ENCODE results near the gene PRTG.

Gene PRTG

GRCh38 chr15:55750706-55751105 lies 7.8 kb upstream of the PRTG start:
- no peak for ATAC-seq
- no peak for TF ChIP-seq ZC3H10 (CRISPR knock-in tag; IDR thresholded peaks at IDR 0.05)
- TF ChIP-seq TOX (CRISPR knock-in tag; IDR thresholded peaks at IDR 0.05; ENCODE audit: borderline replicate concordance) = no peak
- TF ChIP-seq ZNF8 (CRISPR knock-in tag; IDR thresholded peaks at IDR 0.05) = no peak
- TF ChIP-seq RARB (CRISPR knock-in tag; IDR thresholded peaks at IDR 0.05) = no peak
- no peak for TF ChIP-seq ZNF70 (CRISPR knock-in tag; IDR thresholded peaks at IDR 0.05)
- TF ChIP-seq ESRRG (CRISPR knock-in tag; IDR thresholded peaks at IDR 0.05) = no peak
- no peak for TF ChIP-seq ARNTL (CRISPR knock-in tag; IDR thresholded peaks at IDR 0.05; ENCODE audit: borderline replicate concordance, low read depth)
- no peak for TF ChIP-seq BACH2 (CRISPR knock-in tag; IDR thresholded peaks at IDR 0.05; ENCODE audit: borderline replicate concordance)
- TF ChIP-seq PPARA (CRISPR knock-in tag; IDR thresholded peaks at IDR 0.05; ENCODE audit: borderline replicate concordance) = no peak
- TF ChIP-seq ZNF565 (CRISPR knock-in tag; conservative IDR thresholded peaks at IDR 0.05; ENCODE audit: low read depth) = no peak
- TF ChIP-seq PATZ1 (CRISPR knock-in tag; IDR thresholded peaks at IDR 0.05; ENCODE audit: borderline replicate concordance) = no peak
- no peak for TF ChIP-seq ISL1 (CRISPR knock-in tag; IDR thresholded peaks at IDR 0.05)

- no peak for ATAC-seq
- TF ChIP-seq ESRRG (CRISPR knock-in tag; IDR thresholded peaks at IDR 0.05) (no peak), PPARA (CRISPR knock-in tag; IDR thresholded peaks at IDR 0.05; ENCODE audit: borderline replicate concordance) (no peak), ZNF565 (CRISPR knock-in tag; conservative IDR thresholded peaks at IDR 0.05; ENCODE audit: low read depth) (no peak), ZNF70 (CRISPR knock-in tag; IDR thresholded peaks at IDR 0.05) (no peak), ARNTL (CRISPR knock-in tag; IDR thresholded peaks at IDR 0.05; ENCODE audit: borderline replicate concordance, low read depth) (no peak), OSR1 (CRISPR knock-in tag; IDR thresholded peaks at IDR 0.05) (no peak)
These were observed 1.0 kb upstream of the PRTG start for GRCh38 chr15:55743729-55744655.

GRCh38 chr15:55742498-55742926 lies 440 bp downstream of the PRTG start:
- TF ChIP-seq ZNF565 (CRISPR knock-in tag; conservative IDR thresholded peaks at IDR 0.05; ENCODE audit: low read depth) (no peak), ARNTL (CRISPR knock-in tag; IDR thresholded peaks at IDR 0.05; ENCODE audit: borderline replicate concordance, low read depth) (no peak), CSDC2 (CRISPR knock-in tag; IDR thresholded peaks at IDR 0.05) (no peak), ISL1 (CRISPR knock-in tag; IDR thresholded peaks at IDR 0.05) (no peak), TCF4 (CRISPR knock-in tag; IDR thresholded peaks at IDR 0.05; ENCODE audit: borderline replicate concordance) (no peak), GLIS3 (CRISPR knock-in tag; IDR thresholded peaks at IDR 0.05) (no peak), ESRRG (CRISPR knock-in tag; IDR thresholded peaks at IDR 0.05) (no peak), TOX (CRISPR knock-in tag; IDR thresholded peaks at IDR 0.05; ENCODE audit: borderline replicate concordance) (no peak), ZFP3 (CRISPR knock-in tag; IDR thresholded peaks at IDR 0.05) (no peak), ZNF70 (CRISPR knock-in tag; IDR thresholded peaks at IDR 0.05) (no peak), CSRNP3 (CRISPR knock-in tag; IDR thresholded peaks at IDR 0.05) (no peak), RARB (CRISPR knock-in tag; IDR thresholded peaks at IDR 0.05) (no peak)
- ATAC-seq = peak; percentile 63

- peak; percentile 2 for ATAC-seq
- TF ChIP-seq ZFP3 (CRISPR knock-in tag; IDR thresholded peaks at IDR 0.05) = no peak
- no peak for TF ChIP-seq TOX (CRISPR knock-in tag; IDR thresholded peaks at IDR 0.05; ENCODE audit: borderline replicate concordance)
- TF ChIP-seq CSDC2 (CRISPR knock-in tag; IDR thresholded peaks at IDR 0.05) = no peak
- TF ChIP-seq GLIS3 (CRISPR knock-in tag; IDR thresholded peaks at IDR 0.05) = no peak
- no peak for TF ChIP-seq PPARA (CRISPR knock-in tag; IDR thresholded peaks at IDR 0.05; ENCODE audit: borderline replicate concordance)
- TF ChIP-seq ZNF8 (CRISPR knock-in tag; IDR thresholded peaks at IDR 0.05) = no peak
- TF ChIP-seq ZNF70 (CRISPR knock-in tag; IDR thresholded peaks at IDR 0.05) = no peak
- no peak for TF ChIP-seq CSRNP3 (CRISPR knock-in tag; IDR thresholded peaks at IDR 0.05)
- TF ChIP-seq SNAI2 (CRISPR knock-in tag; IDR thresholded peaks at IDR 0.05) = no peak
- TF ChIP-seq POU6F1 (CRISPR knock-in tag; IDR thresholded peaks at IDR 0.05; ENCODE audit: borderline replicate concordance, low read depth) = no peak
- TF ChIP-seq ESRRG (CRISPR knock-in tag; IDR thresholded peaks at IDR 0.05) = no peak
- no peak for TF ChIP-seq TCF4 (CRISPR knock-in tag; IDR thresholded peaks at IDR 0.05; ENCODE audit: borderline replicate concordance)
- no peak for TF ChIP-seq BACH2 (CRISPR knock-in tag; IDR thresholded peaks at IDR 0.05; ENCODE audit: borderline replicate concordance)
- TF ChIP-seq TSHZ2 (CRISPR knock-in tag; IDR thresholded peaks at IDR 0.05) = no peak
These were observed 987 bp downstream of the PRTG start for GRCh38 chr15:55741833-55742497.
